ENCODE measurements around the gene TMOD3.
"Not testable (repeated sequence)": the region's sequence is repeated elsewhere in the genome, so short reads cannot be mapped to it uniquely, and the experiment has no call there.

TMOD3 gene

GRCh38 chr15:51829376-51830275 lies at the start of gene TMOD3:
Gene TMOD3, plus strand, starts transcription at chr15:51829653. Its CDS starts 33,232 bp downstream, at chr15:51862885.
- DNase-seq (ENCODE audit: extremely low read depth, low read depth) = peak; percentile 78
- no peak; the same call in 1 of the 2 replicates for TF ChIP-seq CTCF (IDR thresholded peaks at IDR 0.05; ENCODE audit: low read depth, low read length)

- TF ChIP-seq CTCF (IDR thresholded peaks at IDR 0.05; ENCODE audit: low read depth, low read length) = no peak
- no peak for DNase-seq (ENCODE audit: extremely low read depth, low read depth)
These were observed 48.8 kb upstream of the TMOD3 start for GRCh38 chr15:51780636-51781035.

GRCh38 chr15:51781506-51781905 lies 47.9 kb upstream of the TMOD3 start:
- no peak for DNase-seq (ENCODE audit: extremely low read depth, low read depth)
- TF ChIP-seq CTCF (IDR thresholded peaks at IDR 0.05; ENCODE audit: low read depth, low read length) = no peak

- DNase-seq (ENCODE audit: extremely low read depth, low read depth) = no peak
- TF ChIP-seq CTCF (IDR thresholded peaks at IDR 0.05; ENCODE audit: low read depth, low read length) = peak; percentile 19
These were observed 47.0 kb upstream of the TMOD3 start for GRCh38 chr15:51782357-51782896.

- no peak for TF ChIP-seq CTCF (IDR thresholded peaks at IDR 0.05; ENCODE audit: low read depth, low read length)
- no peak for DNase-seq (ENCODE audit: extremely low read depth, low read depth)
These were observed 45.5 kb upstream of the TMOD3 start for GRCh38 chr15:51783967-51784366.

- not testable (repeated sequence) for DNase-seq (ENCODE audit: extremely low read depth, low read depth)
These were observed 42.3 kb upstream of the TMOD3 start for GRCh38 chr15:51787130-51787529.

- not testable (repeated sequence) for DNase-seq (ENCODE audit: extremely low read depth, low read depth)
These were observed 37.0 kb upstream of the TMOD3 start for GRCh38 chr15:51792474-51792873.

- peak; percentile 71 for DNase-seq (ENCODE audit: extremely low read depth, low read depth)
- no peak for TF ChIP-seq CTCF (IDR thresholded peaks at IDR 0.05; ENCODE audit: low read depth, low read length)
These were observed 35.7 kb upstream of the TMOD3 start for GRCh38 chr15:51793521-51794305.
